Ectodermal cell (in vitro differentiated cells): Measurements from ENCODE around the gene ZDHHC14.

ENCODE experiments used
- H3K27ac ChIP-seq: 2 replicates; pipeline ENCODE4 v1.7.0; 2013; ENCODE audit warnings: mild to moderate bottlenecking, low read depth, low read length; ENCODE audit not compliant: insufficient read depth, poor library complexity, severe bottlenecking
- H3K27me3 ChIP-seq: 2 replicates; pipeline ENCODE4 v1.7.0; 2013; ENCODE audit warnings: mild to moderate bottlenecking, low read length; ENCODE audit not compliant: insufficient read depth, control insufficient read depth, poor library complexity, severe bottlenecking
- H3K36me3 ChIP-seq: one replicate; pipeline ENCODE4 v1.7.0; 2013; ENCODE audit warnings: low read length; ENCODE audit not compliant: control insufficient read depth, insufficient read depth
- H3K4me1 ChIP-seq: one replicate; pipeline ENCODE4 v1.7.0; 2013; ENCODE audit warnings: low read length; ENCODE audit not compliant: control insufficient read depth, insufficient read depth
- H3K4me3 ChIP-seq: 2 replicates; pipeline ENCODE4 v1.7.0; 2013; ENCODE audit warnings: low read depth, low read length, control low read depth; ENCODE audit not compliant: insufficient read depth
- H3K9me3 ChIP-seq: 2 replicates; pipeline ENCODE4 v1.7.0; 2013; ENCODE audit warnings: mild to moderate bottlenecking, low read length, moderate library complexity; ENCODE audit not compliant: control insufficient read depth
- WGBS, 2 experiments: methylation state at CpG; one replicate each; pipeline ENCODE4 v1.1.7; 2013; ENCODE audit warnings: missing lambda C conversion rate in 2 of 2; 5-methylcytosine and 5-hydroxymethylcytosine counted together

The ZDHHC14 gene

GRCh38 chr6:157493576-157493975 lies 112.6 kb downstream of the ZDHHC14 start:
- WGBS, 2 experiments, result 96% methylated on average over 10 of the region's 10 CpGs

GRCh38 chr6:157494132-157494710 lies 113.2 kb downstream of the ZDHHC14 start:
- no peak overlapping the region for H3K4me3 ChIP-seq
- 85 to 86% methylated on average over 6 of the region's 6 CpGs for WGBS, 2 experiments
- H3K4me1 ChIP-seq, result no peaks in the 10 kb centered on the region
- H3K27me3 ChIP-seq, result no peaks in the 10 kb centered on the region
- no peaks in the 10 kb centered on the region for H3K9me3 ChIP-seq
- H3K27ac ChIP-seq, result no peak overlapping the region
- H3K36me3 ChIP-seq, result no peaks in the 10 kb centered on the region

More at GRCh38 chr6:157493576-157493975, 112.6 kb downstream of the ZDHHC14 start:
- H3K27ac ChIP-seq, result no peak overlapping the region
- H3K9me3 ChIP-seq, result no peaks in the 10 kb centered on the region
- H3K4me3 ChIP-seq, result no peak overlapping the region
- no peaks in the 10 kb centered on the region for H3K36me3 ChIP-seq
- H3K27me3 ChIP-seq, result no peaks in the 10 kb centered on the region
- no peaks in the 10 kb centered on the region for H3K4me1 ChIP-seq

GRCh38 chr6:157496534-157497095 lies 115.6 kb downstream of the ZDHHC14 start:
- Histone ChIP-seq H3K27ac (no peak overlapping the region), H3K4me3 (no peak overlapping the region), H3K4me1 (no peaks in the 10 kb centered on the region), H3K27me3 (no peaks in the 10 kb centered on the region), H3K9me3 (no peaks in the 10 kb centered on the region), H3K36me3 (no peaks in the 10 kb centered on the region)
- WGBS, 2 experiments, result 94 to 98% methylated on average over 5 of the region's 5 CpGs

- H3K4me1 ChIP-seq, result no peaks in the 10 kb centered on the region
- H3K4me3 ChIP-seq, result no peak overlapping the region
- no peaks in the 10 kb centered on the region for H3K36me3 ChIP-seq
- H3K27ac ChIP-seq, result no peak overlapping the region
- no peaks in the 10 kb centered on the region for H3K9me3 ChIP-seq
- WGBS, 2 experiments, result 93 to 95% methylated on average over 2 of the region's 2 CpGs
- H3K27me3 ChIP-seq, result no peaks in the 10 kb centered on the region
Measured at GRCh38 chr6:157497579-157497978, 116.6 kb downstream of the ZDHHC14 start.

GRCh38 chr6:157498817-157499216 lies 117.8 kb downstream of the ZDHHC14 start:
- Histone ChIP-seq H3K27me3 (no peaks in the 10 kb centered on the region), H3K4me1 (no peaks in the 10 kb centered on the region), H3K4me3 (no peak overlapping the region), H3K27ac (no peak overlapping the region), H3K36me3 (no peaks in the 10 kb centered on the region), H3K9me3 (no peaks in the 10 kb centered on the region)
- WGBS, 2 experiments, result 92 to 94% methylated on average over 2 of the region's 2 CpGs

- H3K4me3 ChIP-seq, result no peak overlapping the region
- no peaks in the 10 kb centered on the region for H3K9me3 ChIP-seq
- H3K4me1 ChIP-seq, result no peaks in the 10 kb centered on the region
- 85 to 92% methylated on average over 1 of the region's 1 CpG for WGBS, 2 experiments
- no peak overlapping the region for H3K27ac ChIP-seq
- H3K27me3 ChIP-seq, result no peaks in the 10 kb centered on the region
- no peaks in the 10 kb centered on the region for H3K36me3 ChIP-seq
Measured at GRCh38 chr6:157500022-157500421, 119.0 kb downstream of the ZDHHC14 start.

GRCh38 chr6:157503018-157503747 lies 122.2 kb downstream of the ZDHHC14 start:
- Histone ChIP-seq H3K27me3 (no peaks in the 10 kb centered on the region), H3K9me3 (no peaks in the 10 kb centered on the region), H3K27ac (no peak overlapping the region), H3K4me3 (no peak overlapping the region), H3K4me1 (no peaks in the 10 kb centered on the region), H3K36me3 (no peaks in the 10 kb centered on the region)
- WGBS, 2 experiments, result 87 to 90% methylated on average over 6 of the region's 6 CpGs

GRCh38 chr6:157505912-157506491 lies 125.0 kb downstream of the ZDHHC14 start:
- no peaks in the 10 kb centered on the region for H3K36me3 ChIP-seq
- H3K9me3 ChIP-seq, result no peaks in the 10 kb centered on the region
- H3K27me3 ChIP-seq, result no peaks in the 10 kb centered on the region
- no peak overlapping the region for H3K4me3 ChIP-seq
- 84 to 100% methylated on average over 3 of the region's 3 CpGs for WGBS, 2 experiments
- H3K27ac ChIP-seq, result no peak overlapping the region
- H3K4me1 ChIP-seq, result no peaks in the 10 kb centered on the region

- H3K9me3 ChIP-seq, result no peaks in the 10 kb centered on the region
- H3K27ac ChIP-seq, result no peak overlapping the region
- H3K36me3 ChIP-seq, result no peaks in the 10 kb centered on the region
- no peaks in the 10 kb centered on the region for H3K4me1 ChIP-seq
- no peaks in the 10 kb centered on the region for H3K27me3 ChIP-seq
- no peak overlapping the region for H3K4me3 ChIP-seq
- WGBS, 2 experiments, result 90% methylated on average over 24 of the region's 24 CpGs
Measured at GRCh38 chr6:157510323-157511188, 129.6 kb downstream of the ZDHHC14 start.
